ENCODE results near the gene ROR2. TPM values are rescaled to one million over a fixed set of nuclear protein-coding genes. Genes with fewer than 3 reads are reported as not detected.

ROR2 gene
- total RNA-seq, 1 donor from 2014 or later = 3.8 TPM

DNA sequence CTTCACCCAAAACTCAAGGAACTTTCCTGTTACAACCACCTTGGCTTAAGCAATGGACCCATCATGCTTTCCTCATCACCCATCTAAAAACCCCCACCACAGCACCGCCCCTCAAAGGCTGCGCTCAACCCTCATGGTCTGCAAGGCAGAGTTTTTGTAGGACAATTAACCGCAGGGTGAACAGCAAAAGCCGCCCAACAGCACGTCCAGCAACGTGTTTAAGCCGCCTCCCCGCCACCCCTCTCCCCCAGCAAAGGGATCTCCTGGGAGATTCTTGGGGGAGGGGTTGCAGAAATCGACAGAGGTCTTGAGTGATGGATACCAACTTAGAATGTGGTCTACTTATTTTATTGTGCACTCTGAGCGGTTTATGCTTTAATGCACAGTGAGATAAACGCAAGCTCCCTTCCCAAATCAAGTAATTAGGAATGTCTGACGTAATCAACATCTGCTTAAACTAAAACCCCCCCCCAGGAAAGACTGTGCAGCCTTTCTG is 1.9 kb downstream of the ROR2 start:
- H3K9me3 ChIP-seq = no peaks in the 10 kb centered on the region
- H3K27ac ChIP-seq = peak overlapping the region; percentile 49
- H3K4me3 ChIP-seq = peak overlapping the region; percentile 59
- ATAC-seq (no peak), DNase-seq (no peak)
- intact Hi-C loops (cut with DNase I) = no loop called here
- no peaks in the 10 kb centered on the region for H3K36me3 ChIP-seq
- no peak for TF ChIP-seq CTCF (IDR thresholded peaks at IDR 0.05)
- peaks cover 42% of the 10 kb centered on the region for H3K4me1 ChIP-seq
- peaks cover 51% of the 10 kb centered on the region for H3K27me3 ChIP-seq (ENCODE audit: low read depth)

GRCh38 chr9:91946653-91947488 is 3.2 kb downstream of the ROR2 start:
- ATAC-seq (no peak), DNase-seq (no peak)
- Histone ChIP-seq H3K36me3 (no peaks in the 10 kb centered on the region), H3K27ac (no peak overlapping the region), H3K9me3 (no peaks in the 10 kb centered on the region), H3K4me3 (no peak overlapping the region), H3K27me3 (ENCODE audit: low read depth) (peaks cover 51% of the 10 kb centered on the region), H3K4me1 (peaks cover 42% of the 10 kb centered on the region)
- no peak for TF ChIP-seq CTCF (IDR thresholded peaks at IDR 0.05)
- intact Hi-C loops (cut with DNase I) = no loop called here

- no peak for TF ChIP-seq CTCF (IDR thresholded peaks at IDR 0.05)
- intact Hi-C loops (cut with DNase I) = no loop called here
- ATAC-seq (no peak), DNase-seq (no peak)
- no peak overlapping the region for H3K4me3 ChIP-seq
- no peaks in the 10 kb centered on the region for H3K36me3 ChIP-seq
- no peak overlapping the region for H3K27ac ChIP-seq
- H3K27me3 ChIP-seq (ENCODE audit: low read depth) = peaks cover 45% of the 10 kb centered on the region
- H3K9me3 ChIP-seq = no peaks in the 10 kb centered on the region
- H3K4me1 ChIP-seq = peaks cover 42% of the 10 kb centered on the region
These were observed 3.8 kb downstream of the ROR2 start for GRCh38 chr9:91946196-91946595.

DNA sequence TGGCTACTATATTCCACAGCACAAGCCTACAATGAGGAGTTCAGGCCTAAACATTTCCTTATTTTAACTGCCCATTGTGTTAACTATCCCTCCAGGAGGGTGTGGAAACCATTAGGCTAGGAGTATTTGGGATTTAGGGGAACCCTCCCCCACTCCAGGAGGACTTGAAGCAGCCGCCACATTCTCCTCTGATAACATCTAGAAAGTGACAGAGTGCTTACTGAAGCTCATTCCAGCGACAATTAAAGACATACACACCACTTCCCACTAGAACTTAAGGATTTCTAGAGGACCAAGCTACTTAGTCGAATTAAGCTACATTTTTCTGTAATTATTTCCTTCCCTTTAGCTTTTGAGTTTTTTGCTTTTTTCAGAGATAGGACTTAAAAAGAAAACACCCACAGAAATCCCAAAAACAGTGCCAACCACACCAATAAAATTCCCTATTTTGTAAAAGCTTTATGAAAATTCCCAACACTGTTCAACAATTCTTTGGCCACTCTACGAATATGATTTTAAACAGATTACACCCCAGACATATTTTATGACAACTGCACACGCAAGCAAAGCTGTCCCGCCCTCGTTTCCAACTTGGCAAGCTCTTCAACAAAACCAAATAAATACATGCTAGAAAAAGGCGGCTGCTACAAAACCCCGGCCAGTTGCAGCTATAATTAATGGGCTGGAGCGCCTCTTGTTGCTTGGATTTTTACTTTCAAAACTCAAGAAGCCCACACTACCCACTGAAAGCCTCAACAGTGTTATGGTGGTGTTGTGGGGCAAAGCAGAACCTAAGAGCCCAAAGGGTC is 4.5 kb downstream of the ROR2 start:
- no peak for TF ChIP-seq CTCF (IDR thresholded peaks at IDR 0.05)
- no peaks in the 10 kb centered on the region for H3K36me3 ChIP-seq
- DNase-seq (no peak), ATAC-seq (peak; percentile 25 to 31)
- H3K4me1 ChIP-seq = peaks cover 38% of the 10 kb centered on the region
- H3K4me3 ChIP-seq = no peak overlapping the region
- no peaks in the 10 kb centered on the region for H3K9me3 ChIP-seq
- peaks cover 38% of the 10 kb centered on the region for H3K27me3 ChIP-seq (ENCODE audit: low read depth)
- intact Hi-C loops (cut with DNase I) = no loop called here
- H3K27ac ChIP-seq = no peak overlapping the region

DNA sequence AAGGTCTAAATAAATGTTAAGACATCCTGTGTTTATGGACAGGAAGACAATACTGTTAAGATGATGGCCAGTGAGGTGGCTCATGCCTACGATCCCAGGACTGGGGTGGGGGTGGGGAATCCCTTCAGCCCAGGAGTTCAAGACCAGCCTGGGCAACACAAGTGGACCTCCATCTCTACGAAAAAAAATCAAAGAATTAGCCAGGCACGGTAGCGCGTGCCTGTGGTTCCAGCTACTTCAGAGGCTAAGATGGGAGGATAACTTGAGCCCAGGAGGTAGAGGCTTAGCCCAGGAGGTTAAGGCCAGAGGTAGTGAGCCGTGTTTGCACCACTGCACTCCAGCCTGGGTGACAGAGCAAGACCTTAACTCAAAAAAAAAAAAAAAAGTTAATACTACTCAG is 5.3 kb downstream of the ROR2 start:
- no peak for TF ChIP-seq CTCF (IDR thresholded peaks at IDR 0.05)
- ATAC-seq = no peak
- intact Hi-C loops (cut with DNase I) = no loop called here
- DNase-seq = no peak
- Histone ChIP-seq H3K4me1 (peaks cover 31% of the 10 kb centered on the region), H3K27ac (no peak overlapping the region), H3K36me3 (no peaks in the 10 kb centered on the region), H3K27me3 (ENCODE audit: low read depth) (peaks cover 31% of the 10 kb centered on the region), H3K4me3 (no peak overlapping the region), H3K9me3 (no peaks in the 10 kb centered on the region)

Data from lower lobe of right lung (tissue), 2 donors.